GM18951 (cell line): ENCODE results near the gene MMRN2.

Experiments used
- POLR2A ChIP-seq: IDR thresholded peaks from 4 replicates; pipeline ENCODE4 v1.6.1; 2011; ENCODE audit warnings: mild to moderate bottlenecking; ENCODE audit not compliant: insufficient read length, insufficient read depth; ENCODE audit errors: extremely low read depth
- in situ Hi-C: fragments of 300-500 bp; cut with MboI; formaldehyde crosslinking; loops from one replicate; pipeline ENCODE4 v1.12.0; 2022; ENCODE audit warnings: low sequenced_read_pairs, mixed read lengths, inconsistent platforms; ENCODE audit not compliant: unreplicated experiment

MMRN2 gene

DNA sequence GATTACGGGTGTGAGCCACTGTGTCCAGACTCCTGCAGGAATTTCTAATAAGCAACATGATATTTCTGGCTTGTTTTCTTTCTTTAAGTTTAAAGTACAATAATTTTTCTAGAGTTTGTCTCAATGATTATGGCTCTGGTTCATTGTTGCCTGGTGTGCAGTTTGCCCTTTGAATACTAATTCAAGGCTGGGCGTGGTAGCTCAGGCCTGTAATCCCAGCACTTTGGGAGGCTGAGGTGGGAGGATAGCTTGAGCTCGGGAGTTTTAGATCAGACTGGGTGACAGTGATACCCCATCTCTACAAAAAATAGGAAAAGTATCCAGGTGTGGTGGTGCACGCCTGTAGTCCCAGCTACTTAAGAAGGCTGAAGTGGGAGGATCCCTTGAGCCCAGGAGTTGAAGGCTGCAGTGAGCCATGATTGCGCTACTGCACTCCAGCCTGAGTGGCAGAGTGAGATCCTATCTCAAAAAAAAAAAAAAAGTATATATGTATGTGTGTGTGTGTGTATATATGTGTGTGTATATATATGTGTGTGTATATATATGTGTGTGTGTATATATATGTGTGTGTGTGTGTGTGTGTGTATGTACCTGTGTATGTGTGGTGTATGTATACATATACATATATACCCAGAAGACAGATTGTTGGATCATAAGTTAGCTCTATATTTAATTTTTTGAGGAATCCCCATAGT lies 19.1 kb upstream of the MMRN2 start:
- in situ Hi-C loops, result no loop called here
- TF ChIP-seq POLR2A, result no peak

GRCh38 chr10:86974484-86974883 lies 17.1 kb upstream of the MMRN2 start:
- in situ Hi-C loops, result no loop called here
- no peak for TF ChIP-seq POLR2A

DNA sequence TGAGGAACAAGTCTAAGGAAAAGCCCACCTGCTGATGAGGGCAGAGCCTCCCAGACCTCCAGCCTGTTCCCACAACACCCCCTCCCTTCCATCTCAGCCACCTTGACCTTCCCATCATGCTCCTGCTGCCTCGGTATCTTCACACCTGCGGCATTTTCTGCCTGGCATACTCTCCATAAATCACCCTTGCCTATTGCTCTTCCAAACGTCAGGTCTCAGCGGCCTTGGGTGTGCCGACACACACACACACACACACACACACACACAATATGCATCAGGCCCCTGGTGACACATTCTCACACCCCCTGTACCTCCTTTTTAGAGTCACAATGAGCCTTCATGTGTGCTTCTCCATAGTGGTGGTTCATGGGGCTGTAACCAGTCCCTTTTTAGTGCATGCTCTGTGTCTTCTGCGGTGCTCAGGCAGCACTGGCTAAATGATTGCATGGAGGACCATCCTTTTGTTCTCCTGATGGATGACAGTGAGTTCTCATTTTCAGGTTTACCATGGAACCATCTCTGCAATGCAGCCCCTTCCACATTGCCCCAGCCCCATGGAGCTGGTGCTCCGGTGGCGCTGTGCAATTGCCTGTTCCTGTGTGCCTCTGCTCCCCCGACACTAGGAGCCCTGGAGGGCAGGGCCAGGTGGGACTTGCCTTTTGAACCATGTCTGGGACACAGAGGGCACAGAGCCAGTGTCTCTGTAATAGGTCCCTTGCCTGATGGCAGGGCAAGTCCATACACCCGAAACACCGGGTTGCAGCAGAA lies 15.4 kb upstream of the MMRN2 start:
- TF ChIP-seq POLR2A, result no peak

GRCh38 chr10:86971232-86971991 lies 14.0 kb upstream of the MMRN2 start:
- TF ChIP-seq POLR2A, result peak; percentile 67
- in situ Hi-C loops, result no loop called here

More for the DNA sequence above, 15.4 kb upstream of the MMRN2 start:
- in situ Hi-C loops, result no loop called here

- peak; percentile 82 for TF ChIP-seq POLR2A
- in situ Hi-C loops, result no loop called here
Measured at GRCh38 chr10:86970982-86971231, 13.5 kb upstream of the MMRN2 start.

DNA sequence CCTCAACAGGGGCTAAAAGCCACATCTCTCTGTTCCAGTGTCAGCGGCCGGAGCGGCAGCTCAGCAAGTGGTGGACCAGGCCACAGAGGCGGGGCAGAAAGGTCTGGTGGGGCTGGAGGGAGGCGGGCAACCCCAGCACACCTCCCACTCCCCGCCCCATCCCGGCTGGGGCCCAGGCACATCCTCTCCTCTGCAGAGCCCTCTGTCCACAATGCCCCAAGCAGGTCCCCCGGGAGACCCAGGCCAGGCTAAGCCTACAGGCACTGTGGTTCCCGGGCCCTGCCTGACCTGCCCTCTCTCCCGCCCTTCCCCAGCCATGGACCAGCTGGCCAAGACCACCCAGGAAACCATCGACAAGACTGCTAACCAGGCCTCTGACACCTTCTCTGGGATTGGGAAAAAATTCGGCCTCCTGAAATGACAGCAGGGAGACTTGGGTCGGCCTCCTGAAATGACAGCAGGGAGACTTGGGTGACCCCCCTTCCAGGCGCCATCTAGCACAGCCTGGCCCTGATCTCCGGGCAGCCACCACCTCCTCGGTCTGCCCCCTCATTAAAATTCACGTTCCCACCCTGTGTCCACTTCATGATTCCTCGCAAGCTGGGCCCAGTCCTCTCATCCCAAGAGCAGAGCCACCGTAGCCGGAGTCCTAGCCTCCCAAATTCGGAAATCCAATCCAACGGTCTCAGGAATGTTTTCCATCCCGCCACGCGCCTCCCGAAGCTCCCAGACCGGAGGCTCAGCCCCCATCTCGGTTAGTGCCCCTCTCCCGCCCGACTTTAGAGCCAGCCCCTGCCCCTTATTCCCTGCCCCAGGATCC lies 13.0 kb upstream of the MMRN2 start:
- in situ Hi-C loops, result no loop called here

GRCh38 chr10:86969421-86970041 lies 12.1 kb upstream of the MMRN2 start:
- in situ Hi-C loops, result no loop called here
- TF ChIP-seq POLR2A, result no peak

More for the DNA sequence above, 13.0 kb upstream of the MMRN2 start:
- TF ChIP-seq POLR2A, result no peak

DNA sequence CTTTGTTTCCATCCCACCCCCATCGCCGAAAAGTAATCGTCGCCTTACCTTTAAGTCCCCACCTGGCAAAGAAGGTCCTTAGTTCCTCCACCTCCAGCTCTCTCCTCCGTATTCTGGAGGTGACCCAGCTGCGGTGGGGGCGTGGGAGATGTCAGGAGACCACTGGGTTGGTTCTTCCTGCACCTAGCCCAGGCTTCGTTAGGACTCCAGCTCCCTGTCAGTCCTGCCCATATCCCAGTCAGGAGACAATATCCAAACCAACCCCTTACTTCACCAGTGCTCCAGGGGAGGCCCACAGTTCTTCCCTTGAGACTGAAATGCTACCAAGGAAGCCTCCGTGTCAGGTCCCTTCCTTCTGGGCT lies 11.6 kb upstream of the MMRN2 start:
- in situ Hi-C loops, result no loop called here
- TF ChIP-seq POLR2A, result no peak

DNA sequence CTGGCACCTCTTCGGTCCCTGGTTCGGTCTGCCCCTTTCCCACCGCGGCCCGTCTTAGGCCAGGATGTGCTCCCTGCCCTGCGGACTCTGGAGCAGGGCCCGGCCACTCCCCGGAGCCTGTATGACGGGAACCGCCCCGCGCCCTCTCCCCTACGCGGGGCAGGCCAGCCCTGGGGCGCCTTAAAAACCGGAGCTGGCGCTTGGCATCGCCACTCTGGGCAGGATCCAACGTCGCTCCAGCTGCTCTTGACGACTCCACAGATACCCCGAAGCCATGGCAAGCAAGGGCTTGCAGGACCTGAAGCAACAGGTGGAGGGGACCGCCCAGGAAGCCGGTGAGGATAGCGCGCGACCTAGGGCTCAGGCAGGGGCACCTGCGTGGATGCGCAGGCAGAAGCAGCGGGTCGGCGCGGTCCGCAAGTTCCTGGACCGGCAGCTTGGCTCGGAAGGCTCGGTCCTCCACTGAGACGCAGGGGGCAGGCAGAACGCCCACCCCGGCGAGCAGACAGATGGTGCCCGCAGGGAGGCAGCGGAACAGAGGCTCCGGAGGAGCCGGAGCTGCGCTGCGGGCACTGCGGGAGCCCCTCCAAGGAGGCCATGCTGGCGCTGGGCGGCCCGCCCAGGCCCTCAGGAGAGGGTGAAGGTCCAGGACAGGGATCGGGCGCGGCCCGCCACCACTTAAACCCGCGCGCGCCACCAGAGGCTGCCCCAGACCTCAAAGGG lies 11.0 kb upstream of the MMRN2 start, which contains the start of gene ADIRF:
Gene ADIRF (plus strand): TSS at position 212 of the 723 bp plus-strand sequence. CDS start 63 bp downstream, at position 275.
- in situ Hi-C loops, result no loop called here
- TF ChIP-seq POLR2A, result no peak

DNA sequence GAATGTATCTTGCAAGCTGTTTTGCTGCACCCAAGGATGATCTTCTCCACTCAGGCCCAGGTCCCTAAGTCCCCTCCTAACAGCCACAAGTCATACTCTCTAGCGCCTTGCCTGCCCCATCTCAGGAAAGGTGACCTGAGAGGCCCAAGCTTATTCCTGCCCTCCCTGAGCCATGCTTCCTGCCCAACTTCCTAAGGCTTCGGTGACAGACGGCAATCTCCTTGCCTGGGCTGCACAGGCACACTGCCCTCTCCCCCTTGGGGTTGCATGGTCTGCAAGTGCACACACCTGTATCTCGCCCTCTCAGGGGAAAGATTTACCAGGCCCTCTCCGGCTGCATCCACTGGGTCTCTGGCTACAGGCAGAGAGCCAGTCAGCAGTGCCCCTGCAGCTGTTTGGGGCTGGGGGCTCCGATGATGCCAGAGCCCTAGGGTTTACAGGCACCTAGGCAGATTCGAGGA lies 10.1 kb upstream of the MMRN2 start:
- in situ Hi-C loops, result no loop called here
- no peak for TF ChIP-seq POLR2A

DNA sequence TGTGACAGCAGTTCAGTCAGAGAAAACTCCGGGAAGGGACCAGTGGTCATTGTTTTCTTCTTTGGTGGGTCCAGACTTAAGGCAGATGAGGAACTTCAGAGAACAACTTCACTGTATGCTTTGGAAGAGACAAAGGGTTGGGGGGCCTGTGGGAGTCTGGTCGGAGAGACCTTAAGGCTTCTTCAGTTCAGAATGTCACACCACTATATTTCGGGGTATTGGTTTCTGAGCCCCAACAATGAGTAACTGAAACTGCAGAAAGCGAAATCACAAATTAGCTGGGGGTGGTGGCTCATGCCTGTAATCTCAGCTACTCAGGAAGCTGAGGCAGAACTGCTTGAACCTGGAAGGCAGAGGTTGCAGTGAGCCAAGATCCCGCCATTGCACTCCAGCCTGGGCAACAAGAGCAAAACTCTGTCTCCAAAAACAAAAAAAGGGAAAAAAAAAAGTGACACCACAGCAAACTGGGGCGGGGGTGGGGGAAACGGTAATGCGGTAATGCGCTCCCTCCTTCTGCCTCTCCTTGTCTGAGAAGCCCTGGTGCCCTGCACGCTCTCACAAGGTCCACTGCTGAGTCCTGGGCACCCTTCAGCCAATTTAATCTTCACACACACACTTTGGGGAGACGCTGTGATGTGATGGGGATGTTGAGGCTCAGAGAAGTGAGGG lies 8.7 kb upstream of the MMRN2 start:
- in situ Hi-C loops, result no loop called here
- no peak for TF ChIP-seq POLR2A
